ENCODE measurements around the gene IFT81.

The IFT81 gene

GRCh38 chr12:110244829-110245228 is 120.7 kb downstream of the IFT81 start:
- no peak overlapping the region for H3K9ac ChIP-seq (ENCODE audit: low read depth, low read length)
- no peaks in the 10 kb centered on the region for H3K27me3 ChIP-seq (ENCODE audit: control insufficient read depth, insufficient read depth, low read length)
- peaks cover 9% of the 10 kb centered on the region for H3K4me1 ChIP-seq (ENCODE audit: control insufficient read depth, insufficient read depth, low read length)
- H3K9me3 ChIP-seq (ENCODE audit: control insufficient read depth, insufficient read depth, low read length): no peaks in the 10 kb centered on the region
- H3K36me3 ChIP-seq (ENCODE audit: control insufficient read depth, insufficient read depth, low read length): no peaks in the 10 kb centered on the region
- no peak overlapping the region for H3K4me3 ChIP-seq (ENCODE audit: low read depth, low read length)

DNA sequence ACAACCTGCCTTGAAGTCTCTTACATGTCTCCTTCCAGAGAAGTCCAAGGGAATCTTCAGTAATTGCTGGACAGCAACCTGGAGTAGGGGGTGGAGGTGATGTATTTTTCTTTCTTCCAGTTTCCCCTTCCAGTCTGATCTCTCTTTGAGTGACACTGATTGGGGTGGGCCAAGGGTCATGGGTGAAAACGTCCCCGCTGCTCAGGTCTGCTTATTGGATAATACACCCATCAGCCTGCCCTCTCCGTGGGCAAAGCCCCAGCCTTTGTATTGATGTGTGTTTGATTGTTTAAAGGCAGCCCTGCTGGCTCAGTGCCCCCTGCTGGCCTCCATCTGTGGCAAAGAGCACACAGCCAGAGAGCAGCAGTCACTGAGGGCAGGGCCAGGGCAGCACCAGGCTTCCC is 121.2 kb downstream of the IFT81 start:
- Histone ChIP-seq H3K27me3 (ENCODE audit: control insufficient read depth, insufficient read depth, low read length) (no peaks in the 10 kb centered on the region), H3K4me1 (ENCODE audit: control insufficient read depth, insufficient read depth, low read length) (peaks cover 9% of the 10 kb centered on the region), H3K36me3 (ENCODE audit: control insufficient read depth, insufficient read depth, low read length) (no peaks in the 10 kb centered on the region), H3K9ac (ENCODE audit: low read depth, low read length) (no peak overlapping the region), H3K4me3 (ENCODE audit: low read depth, low read length) (no peak overlapping the region), H3K9me3 (ENCODE audit: control insufficient read depth, insufficient read depth, low read length) (no peaks in the 10 kb centered on the region)

- H3K36me3 ChIP-seq (ENCODE audit: control insufficient read depth, insufficient read depth, low read length): no peaks in the 10 kb centered on the region
- peaks cover 9% of the 10 kb centered on the region for H3K4me1 ChIP-seq (ENCODE audit: control insufficient read depth, insufficient read depth, low read length)
- no peaks in the 10 kb centered on the region for H3K9me3 ChIP-seq (ENCODE audit: control insufficient read depth, insufficient read depth, low read length)
- H3K4me3 ChIP-seq (ENCODE audit: low read depth, low read length): no peak overlapping the region
- H3K9ac ChIP-seq (ENCODE audit: low read depth, low read length): no peak overlapping the region
- no peaks in the 10 kb centered on the region for H3K27me3 ChIP-seq (ENCODE audit: control insufficient read depth, insufficient read depth, low read length)
These were observed 122.6 kb downstream of the IFT81 start for GRCh38 chr12:110246636-110247339.

DNA sequence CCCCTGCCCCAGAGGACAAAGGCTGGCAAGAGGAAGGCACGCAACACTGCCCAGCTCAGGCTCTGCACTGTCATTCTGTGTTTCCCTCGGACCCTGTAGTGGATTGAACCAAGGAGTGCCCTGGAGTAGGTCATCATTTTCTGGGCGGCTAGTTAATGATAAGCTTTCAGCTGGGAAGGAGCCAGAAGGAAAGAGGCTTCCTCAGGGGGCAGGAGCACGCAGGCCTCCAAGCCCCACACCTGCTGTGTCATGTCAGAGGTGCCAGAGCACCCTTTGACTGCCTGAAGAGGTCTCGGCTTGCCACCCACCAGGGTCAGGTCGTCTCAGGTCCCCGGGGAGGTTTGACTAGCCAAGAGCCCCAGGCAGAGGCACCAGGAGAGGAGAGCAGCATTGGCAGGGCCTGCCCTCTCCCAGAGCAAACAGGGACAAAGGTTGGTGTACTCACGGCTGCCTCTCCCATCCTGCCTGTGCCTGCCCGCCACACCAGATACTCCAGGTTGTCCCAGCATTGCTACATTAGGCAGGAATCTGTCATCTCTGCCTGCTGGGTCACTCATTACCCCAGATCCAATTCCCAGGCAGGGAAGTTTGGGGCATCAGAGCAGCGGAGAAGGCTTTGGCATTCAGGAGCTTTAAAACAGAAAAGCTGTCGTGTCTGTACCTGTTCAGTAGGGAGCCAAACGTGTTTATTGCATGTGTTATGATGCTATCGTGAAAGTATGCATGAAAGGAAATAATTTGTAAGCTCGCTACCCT is 123.4 kb downstream of the IFT81 start:
- Histone ChIP-seq H3K27me3 (ENCODE audit: control insufficient read depth, insufficient read depth, low read length) (no peaks in the 10 kb centered on the region), H3K9ac (ENCODE audit: low read depth, low read length) (no peak overlapping the region), H3K36me3 (ENCODE audit: control insufficient read depth, insufficient read depth, low read length) (no peaks in the 10 kb centered on the region), H3K4me1 (ENCODE audit: control insufficient read depth, insufficient read depth, low read length) (peaks cover 9% of the 10 kb centered on the region), H3K4me3 (ENCODE audit: low read depth, low read length) (no peak overlapping the region), H3K9me3 (ENCODE audit: control insufficient read depth, insufficient read depth, low read length) (no peaks in the 10 kb centered on the region)

- Histone ChIP-seq H3K9ac (ENCODE audit: low read depth, low read length) (no peak overlapping the region), H3K9me3 (ENCODE audit: control insufficient read depth, insufficient read depth, low read length) (no peaks in the 10 kb centered on the region), H3K4me1 (ENCODE audit: control insufficient read depth, insufficient read depth, low read length) (peaks cover 9% of the 10 kb centered on the region), H3K36me3 (ENCODE audit: control insufficient read depth, insufficient read depth, low read length) (no peaks in the 10 kb centered on the region), H3K4me3 (ENCODE audit: low read depth, low read length) (no peak overlapping the region), H3K27me3 (ENCODE audit: control insufficient read depth, insufficient read depth, low read length) (no peaks in the 10 kb centered on the region)
These were observed 123.9 kb downstream of the IFT81 start for GRCh38 chr12:110248096-110248447.

DNA sequence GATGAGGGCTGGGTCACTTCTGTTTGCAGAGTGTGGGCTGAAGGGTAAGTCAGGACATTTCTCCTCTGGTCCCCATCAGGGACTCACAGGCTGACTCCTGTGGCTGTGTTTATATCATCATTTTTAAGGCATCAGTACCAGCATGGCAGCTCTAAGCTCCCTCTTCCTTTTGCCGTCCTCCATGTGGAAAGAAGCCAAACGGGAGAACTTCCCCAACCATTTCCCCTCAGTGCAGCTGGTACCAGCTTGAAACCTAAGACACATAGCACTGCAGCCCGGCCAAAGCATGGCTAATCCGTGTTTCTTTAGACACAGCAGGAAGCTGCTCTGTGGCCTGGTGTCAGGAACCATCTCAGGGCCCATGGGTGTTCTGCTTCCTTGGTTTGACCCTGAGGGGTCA is 124.9 kb downstream of the IFT81 start:
- Histone ChIP-seq H3K36me3 (ENCODE audit: control insufficient read depth, insufficient read depth, low read length) (no peaks in the 10 kb centered on the region), H3K4me1 (ENCODE audit: control insufficient read depth, insufficient read depth, low read length) (peaks cover 9% of the 10 kb centered on the region), H3K9ac (ENCODE audit: low read depth, low read length) (no peak overlapping the region), H3K4me3 (ENCODE audit: low read depth, low read length) (no peak overlapping the region), H3K9me3 (ENCODE audit: control insufficient read depth, insufficient read depth, low read length) (no peaks in the 10 kb centered on the region), H3K27me3 (ENCODE audit: control insufficient read depth, insufficient read depth, low read length) (no peaks in the 10 kb centered on the region)

- Histone ChIP-seq H3K9me3 (ENCODE audit: control insufficient read depth, insufficient read depth, low read length) (no peaks in the 10 kb centered on the region), H3K36me3 (ENCODE audit: control insufficient read depth, insufficient read depth, low read length) (no peaks in the 10 kb centered on the region), H3K27me3 (ENCODE audit: control insufficient read depth, insufficient read depth, low read length) (no peaks in the 10 kb centered on the region), H3K4me1 (ENCODE audit: control insufficient read depth, insufficient read depth, low read length) (peaks cover 6% of the 10 kb centered on the region), H3K9ac (ENCODE audit: low read depth, low read length) (no peak overlapping the region), H3K4me3 (ENCODE audit: low read depth, low read length) (no peak overlapping the region)
These were observed 125.6 kb downstream of the IFT81 start for GRCh38 chr12:110249716-110250225.

GRCh38 chr12:110251381-110251780 is 127.2 kb downstream of the IFT81 start:
- Histone ChIP-seq H3K4me3 (ENCODE audit: low read depth, low read length) (no peak overlapping the region), H3K9me3 (ENCODE audit: control insufficient read depth, insufficient read depth, low read length) (no peaks in the 10 kb centered on the region), H3K4me1 (ENCODE audit: control insufficient read depth, insufficient read depth, low read length) (no peaks in the 10 kb centered on the region), H3K9ac (ENCODE audit: low read depth, low read length) (no peak overlapping the region), H3K36me3 (ENCODE audit: control insufficient read depth, insufficient read depth, low read length) (no peaks in the 10 kb centered on the region), H3K27me3 (ENCODE audit: control insufficient read depth, insufficient read depth, low read length) (no peaks in the 10 kb centered on the region)

- Histone ChIP-seq H3K9ac (ENCODE audit: low read depth, low read length) (no peak overlapping the region), H3K36me3 (ENCODE audit: control insufficient read depth, insufficient read depth, low read length) (no peaks in the 10 kb centered on the region), H3K27me3 (ENCODE audit: control insufficient read depth, insufficient read depth, low read length) (no peaks in the 10 kb centered on the region), H3K9me3 (ENCODE audit: control insufficient read depth, insufficient read depth, low read length) (no peaks in the 10 kb centered on the region), H3K4me3 (ENCODE audit: low read depth, low read length) (no peak overlapping the region), H3K4me1 (ENCODE audit: control insufficient read depth, insufficient read depth, low read length) (no peaks in the 10 kb centered on the region)
These were observed 128.6 kb downstream of the IFT81 start for GRCh38 chr12:110252716-110253115.

DNA sequence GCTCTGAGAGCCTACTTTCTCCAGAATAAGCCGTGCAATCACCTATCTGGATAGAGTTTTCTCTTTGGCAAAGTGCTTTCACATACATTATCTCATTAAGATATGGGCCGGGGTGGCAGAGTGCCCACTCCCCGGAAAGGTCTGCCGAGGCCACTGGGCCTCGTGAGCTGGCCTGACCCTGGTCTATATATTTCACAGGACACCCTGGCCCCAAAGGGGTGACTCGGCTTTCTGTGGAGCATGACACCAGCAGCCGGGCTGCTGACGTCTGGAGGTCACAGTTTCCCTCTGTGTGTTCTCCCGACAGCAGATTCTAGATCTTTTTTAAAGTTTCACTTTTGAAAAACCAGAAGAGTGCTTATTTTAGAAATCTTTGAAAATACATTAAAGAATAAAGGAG is 129.0 kb downstream of the IFT81 start:
- Histone ChIP-seq H3K4me3 (ENCODE audit: low read depth, low read length) (no peak overlapping the region), H3K4me1 (ENCODE audit: control insufficient read depth, insufficient read depth, low read length) (no peaks in the 10 kb centered on the region), H3K9me3 (ENCODE audit: control insufficient read depth, insufficient read depth, low read length) (no peaks in the 10 kb centered on the region), H3K36me3 (ENCODE audit: control insufficient read depth, insufficient read depth, low read length) (no peaks in the 10 kb centered on the region), H3K9ac (ENCODE audit: low read depth, low read length) (no peak overlapping the region), H3K27me3 (ENCODE audit: control insufficient read depth, insufficient read depth, low read length) (no peaks in the 10 kb centered on the region)

DNA sequence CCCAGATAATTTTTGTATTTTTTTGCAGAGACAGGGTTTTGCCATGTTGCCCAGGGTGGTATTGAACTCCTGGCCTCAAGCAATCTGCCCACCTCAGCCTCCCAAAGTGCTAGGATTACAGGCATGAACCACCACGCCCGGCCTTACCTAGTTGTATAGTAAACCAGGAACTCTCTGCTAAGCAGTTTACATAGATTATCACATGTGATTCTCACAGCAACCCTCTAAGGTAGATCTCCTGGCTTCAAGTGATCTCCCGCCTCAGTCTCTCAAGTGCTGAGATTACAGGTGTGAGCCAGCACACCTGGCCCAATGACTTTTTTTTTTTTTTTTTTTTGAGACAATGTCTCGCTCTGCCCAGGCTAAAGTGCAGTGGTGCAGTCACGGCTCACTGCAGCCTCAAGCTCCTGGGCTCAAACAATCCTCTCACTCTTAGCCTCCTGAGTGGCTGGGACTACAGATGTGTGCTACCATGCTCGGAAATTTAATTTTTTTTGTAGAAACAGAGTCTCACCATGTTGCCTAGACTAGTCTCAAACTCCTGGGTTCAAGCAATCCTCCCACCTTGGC is 130.9 kb downstream of the IFT81 start:
- Histone ChIP-seq H3K4me3 (ENCODE audit: low read depth, low read length) (no peak overlapping the region), H3K9ac (ENCODE audit: low read depth, low read length) (no peak overlapping the region), H3K4me1 (ENCODE audit: control insufficient read depth, insufficient read depth, low read length) (no peaks in the 10 kb centered on the region), H3K27me3 (ENCODE audit: control insufficient read depth, insufficient read depth, low read length) (no peaks in the 10 kb centered on the region), H3K36me3 (ENCODE audit: control insufficient read depth, insufficient read depth, low read length) (no peaks in the 10 kb centered on the region), H3K9me3 (ENCODE audit: control insufficient read depth, insufficient read depth, low read length) (no peaks in the 10 kb centered on the region)
